ENCODE measurements around the gene PPIL1.

DNA sequence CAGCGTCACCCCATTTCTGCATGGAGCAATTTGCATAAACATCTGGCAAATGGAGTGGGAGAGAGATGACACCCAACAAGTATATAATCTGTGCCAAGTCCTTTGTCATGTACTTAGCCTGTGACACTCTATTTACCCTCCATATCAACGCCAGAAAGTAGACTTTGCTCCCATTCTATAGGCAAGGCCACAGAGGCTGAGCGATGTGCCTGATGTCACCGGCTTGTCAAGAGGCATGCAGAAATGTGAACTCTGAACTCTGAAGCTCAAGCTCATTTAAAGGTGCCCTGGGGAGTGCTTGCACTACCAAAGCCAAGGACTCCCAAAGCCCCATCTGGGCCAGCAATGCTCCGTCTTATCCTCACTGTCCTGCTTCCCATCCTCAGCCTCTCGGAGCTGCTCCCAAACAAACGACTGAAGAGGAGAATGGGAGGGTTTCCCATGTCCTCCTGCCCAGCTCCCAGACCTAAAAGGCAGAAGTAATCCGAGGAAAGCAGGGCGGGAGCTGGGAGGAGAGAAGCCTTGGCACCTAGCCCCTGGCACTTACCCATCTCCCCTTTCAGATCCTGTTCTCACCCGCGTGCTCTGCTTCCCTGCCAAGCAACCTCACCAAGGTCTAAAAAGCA, 44.6 kb downstream of the PPIL1 start:
- TF ChIP-seq, protein P1, sequence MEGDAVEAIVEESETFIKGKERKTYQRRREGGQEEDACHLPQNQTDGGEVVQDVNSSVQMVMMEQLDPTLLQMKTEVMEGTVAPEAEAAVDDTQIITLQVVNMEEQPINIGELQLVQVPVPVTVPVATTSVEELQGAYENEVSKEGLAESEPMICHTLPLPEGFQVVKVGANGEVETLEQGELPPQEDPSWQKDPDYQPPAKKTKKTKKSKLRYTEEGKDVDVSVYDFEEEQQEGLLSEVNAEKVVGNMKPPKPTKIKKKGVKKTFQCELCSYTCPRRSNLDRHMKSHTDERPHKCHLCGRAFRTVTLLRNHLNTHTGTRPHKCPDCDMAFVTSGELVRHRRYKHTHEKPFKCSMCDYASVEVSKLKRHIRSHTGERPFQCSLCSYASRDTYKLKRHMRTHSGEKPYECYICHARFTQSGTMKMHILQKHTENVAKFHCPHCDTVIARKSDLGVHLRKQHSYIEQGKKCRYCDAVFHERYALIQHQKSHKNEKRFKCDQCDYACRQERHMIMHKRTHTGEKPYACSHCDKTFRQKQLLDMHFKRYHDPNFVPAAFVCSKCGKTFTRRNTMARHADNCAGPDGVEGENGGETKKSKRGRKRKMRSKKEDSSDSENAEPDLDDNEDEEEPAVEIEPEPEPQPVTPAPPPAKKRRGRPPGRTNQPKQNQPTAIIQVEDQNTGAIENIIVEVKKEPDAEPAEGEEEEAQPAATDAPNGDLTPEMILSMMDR (IDR thresholded peaks at IDR 0.05), result no peak
- no peak for TF ChIP-seq POLR2A (IDR thresholded peaks at IDR 0.05)
